Tongue (tissue), 2 donors: ENCODE results near the gene ZNF22. TPM values are rescaled to one million over a fixed set of nuclear protein-coding genes. Genes with fewer than 3 reads are reported as not detected.

Experiments used
- DNase-seq: peaks from one replicate; pipeline ENCODE4 v3.0.0-alpha.2; 2015
- total RNA-seq: library from RNA; depleted of rRNA; stranded (reverse); fragments of >200 nt; gene quantifications from one replicate; pipeline ENCODE4 v1.2.3, GENCODE V29; 2014

ZNF22 gene
- total RNA-seq, 1 donor from 2014 or later: 45.0 TPM

DNA sequence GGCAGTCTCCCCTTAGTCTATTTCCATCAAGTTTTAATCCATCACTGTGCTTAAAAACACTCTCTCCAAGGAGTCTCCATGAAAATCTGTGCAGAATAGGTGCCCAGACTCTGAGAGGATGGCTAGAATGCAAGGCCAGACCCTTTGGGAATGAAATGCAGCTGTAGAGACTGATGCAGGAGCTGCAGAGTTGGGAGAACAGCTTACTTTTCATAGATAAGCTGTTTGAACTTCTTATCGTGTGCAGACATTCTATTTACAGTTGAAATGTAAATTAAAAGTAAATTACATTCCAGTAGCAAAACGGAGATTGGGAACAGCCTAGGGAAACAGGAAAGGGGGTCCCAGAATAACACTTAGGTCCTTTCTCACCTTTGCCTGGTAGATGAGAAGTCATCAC lies 14.9 kb downstream of the ZNF22 start:
- no peak for DNase-seq

DNA sequence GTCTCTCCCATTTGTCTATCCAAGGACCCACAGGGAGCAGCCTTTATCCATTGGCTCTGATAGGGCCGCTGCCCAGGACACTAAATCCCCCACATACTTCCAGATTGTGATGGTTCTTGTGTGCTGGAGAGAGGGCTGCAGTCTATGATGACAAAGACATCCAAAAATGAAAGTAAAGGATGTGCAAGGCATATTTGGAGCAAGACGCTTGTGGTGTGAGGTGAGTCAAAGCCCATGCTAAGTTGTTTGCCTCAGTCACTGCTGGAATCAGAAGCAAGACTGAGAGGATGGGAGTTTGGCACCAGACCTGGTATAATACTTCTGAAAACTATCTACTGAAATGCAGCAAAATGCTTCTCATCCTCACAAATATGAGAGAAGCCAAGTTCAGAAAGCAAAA lies 22.7 kb downstream of the ZNF22 start:
- no peak for DNase-seq

DNA sequence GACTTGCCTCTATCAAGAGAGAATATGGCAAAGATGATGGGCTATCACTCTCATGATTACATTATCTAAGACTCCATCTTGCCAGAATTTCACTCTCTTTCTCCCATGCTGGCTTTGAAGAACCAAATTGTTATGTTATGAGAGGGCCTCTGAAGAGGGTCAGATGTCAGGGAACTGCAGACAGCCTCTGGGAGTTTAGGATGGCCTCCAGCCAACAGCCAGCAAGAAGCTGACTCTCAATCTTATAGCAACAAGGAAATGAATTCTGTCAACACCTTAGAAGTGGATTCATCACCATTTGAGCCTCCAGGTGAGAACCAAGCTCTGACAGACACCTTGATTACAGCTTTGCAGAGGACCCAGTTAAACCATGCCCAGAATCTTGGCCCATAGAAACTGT lies 33.6 kb downstream of the ZNF22 start:
- no peak for DNase-seq

DNA sequence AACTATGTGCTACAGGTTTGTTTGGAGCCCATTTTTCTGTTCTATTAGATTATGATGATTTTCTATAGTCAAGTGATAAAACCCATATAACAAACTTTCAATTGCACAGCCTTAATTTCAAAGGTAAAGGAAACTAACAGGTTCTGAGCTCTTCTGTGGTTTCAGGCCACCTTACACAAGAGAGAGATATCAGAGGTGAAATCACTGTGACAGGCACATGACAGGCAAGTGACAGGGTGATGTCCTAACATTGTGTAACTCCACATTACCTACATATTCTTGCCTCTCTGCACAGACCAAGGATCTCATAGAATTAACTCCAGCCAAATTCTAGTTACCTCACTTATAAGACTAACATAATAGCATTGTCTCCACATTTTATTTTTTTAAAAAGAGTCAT lies 35.0 kb downstream of the ZNF22 start:
- no peak for DNase-seq

DNA sequence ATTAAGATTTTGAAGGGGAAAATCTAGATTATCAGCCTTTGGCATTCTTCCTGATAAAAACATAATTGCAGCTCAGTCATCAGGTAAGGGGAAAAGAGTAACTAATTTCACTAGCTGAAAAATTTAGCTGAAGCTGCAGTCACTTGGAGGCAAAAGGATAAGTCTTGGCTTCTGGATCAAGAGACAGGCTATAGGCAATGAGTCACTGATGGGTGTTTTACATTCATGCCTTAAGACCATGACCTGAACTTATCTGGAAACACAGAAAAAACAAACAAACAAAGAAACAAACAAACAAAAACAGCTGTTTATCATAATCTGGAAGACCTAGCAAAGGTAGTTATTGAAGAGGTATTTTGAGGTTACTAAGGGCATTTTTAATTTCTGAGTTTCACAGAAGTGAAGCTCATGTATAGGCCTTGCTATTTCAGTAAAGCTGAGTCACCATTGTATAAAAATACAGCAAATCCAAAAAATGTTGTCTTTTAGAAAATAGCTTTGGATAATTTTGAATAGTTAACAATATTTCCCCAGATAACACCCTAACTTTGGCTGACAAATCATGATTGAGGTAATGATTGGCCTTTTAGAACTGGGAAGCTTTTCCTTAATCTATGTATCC lies 40.3 kb downstream of the ZNF22 start:
- DNase-seq: no peak

GRCh38 chr10:45044290-45044689 lies 43.6 kb downstream of the ZNF22 start:
- DNase-seq: no peak

GRCh38 chr10:45050551-45051235 lies 50.0 kb downstream of the ZNF22 start:
- no peak for DNase-seq

GRCh38 chr10:45052700-45053099 lies 52.0 kb downstream of the ZNF22 start:
- DNase-seq: no peak

DNA sequence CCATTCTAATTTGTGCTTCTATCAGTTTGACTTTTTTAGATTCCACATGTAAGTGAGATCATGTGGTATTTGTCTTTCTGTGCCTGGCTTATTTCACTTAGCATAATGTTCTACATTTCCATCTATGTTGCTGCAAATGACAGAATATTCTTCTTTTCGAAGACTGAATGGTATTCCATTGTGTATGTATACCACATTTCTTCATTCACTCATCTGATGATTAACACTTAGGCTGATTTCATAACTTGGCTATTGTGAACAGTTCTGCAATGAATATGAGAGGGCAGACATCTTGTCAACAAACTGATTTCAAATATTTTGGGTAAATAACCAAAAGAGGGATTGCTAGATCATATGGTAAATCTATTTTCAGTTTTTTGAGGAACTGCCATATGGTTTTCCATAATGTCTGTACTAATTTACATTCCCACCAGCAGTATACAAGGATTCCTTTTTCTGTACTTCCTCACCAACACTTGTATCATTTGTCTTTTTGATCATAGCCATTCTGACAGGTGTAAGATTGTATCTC lies 52.9 kb downstream of the ZNF22 start:
- DNase-seq: no peak

Other genes starting within 250 kb of the ZNF22 start
- 0.41 TPM for gene TMEM72, start 89.6 kb upstream of the ZNF22 start, total RNA-seq
- 60.9 TPM for gene RASSF4, start 41.1 kb upstream of the ZNF22 start, total RNA-seq
- 44.6 TPM for gene DEPP1, start 22.1 kb upstream of the ZNF22 start, total RNA-seq